Activated CD8-positive, alpha-beta memory T cell treated with anti-CD3 and anti-CD28 coated beads for 4 hours (primary cell): ENCODE results near the gene ANKS3.

Experiments
- DNase-seq, 2 donors: peaks; one replicate each; pipeline ENCODE4 v3.0.0-alpha.2; 2020; ENCODE audit warnings: low read depth in 2 of 2

ANKS3 gene

GRCh38 chr16:4724661-4725270, 9.3 kb downstream of the ANKS3 start:
- DNase-seq: no peak

- DNase-seq: no peak
Measured at GRCh38 chr16:4723071-4723767, 10.9 kb downstream of the ANKS3 start.

GRCh38 chr16:4718466-4718865, 15.6 kb downstream of the ANKS3 start:
- no peak for DNase-seq

- no peak for DNase-seq
Measured at GRCh38 chr16:4714996-4715395, 19.1 kb downstream of the ANKS3 start.

- DNase-seq: no peak
Measured at GRCh38 chr16:4713663-4714501, 20.2 kb downstream of the ANKS3 start.

GRCh38 chr16:4709481-4709880, 24.6 kb downstream of the ANKS3 start:
- no peak for DNase-seq

- no peak for DNase-seq
Measured at GRCh38 chr16:4706871-4707270, 27.2 kb downstream of the ANKS3 start.

- no peak for DNase-seq
Measured at GRCh38 chr16:4704913-4705312, 29.2 kb downstream of the ANKS3 start.

GRCh38 chr16:4704491-4704890, 29.6 kb downstream of the ANKS3 start:
- no peak for DNase-seq

- no peak for DNase-seq
Measured at GRCh38 chr16:4703906-4704305, 30.2 kb downstream of the ANKS3 start.

GRCh38 chr16:4702466-4702808, 31.6 kb downstream of the ANKS3 start:
- no peak for DNase-seq

- DNase-seq: no peak
Measured at GRCh38 chr16:4701791-4702465, 32.1 kb downstream of the ANKS3 start.

- no peak for DNase-seq
Measured at GRCh38 chr16:4700997-4701743, 32.9 kb downstream of the ANKS3 start.

GRCh38 chr16:4700380-4700996, 33.6 kb downstream of the ANKS3 start:
- no peak for DNase-seq

GRCh38 chr16:4699046-4699556, 35.0 kb downstream of the ANKS3 start:
- DNase-seq: no peak

GRCh38 chr16:4698321-4699045, 35.6 kb downstream of the ANKS3 start:
- DNase-seq: no peak

GRCh38 chr16:4697848-4698291, 36.2 kb downstream of the ANKS3 start:
- DNase-seq: no peak

GRCh38 chr16:4696905-4697847, 36.9 kb downstream of the ANKS3 start:
- DNase-seq: no peak
